GM21390 (cell line): ENCODE measurements around the gene PLPP7.

ENCODE experiments used
- ATAC-seq: cut with Tn5 transposase; IDR thresholded peaks from one replicate; pipeline ENCODE4 v1.9.1; 2021; ENCODE audit not compliant: unreplicated experiment

Gene PLPP7

DNA sequence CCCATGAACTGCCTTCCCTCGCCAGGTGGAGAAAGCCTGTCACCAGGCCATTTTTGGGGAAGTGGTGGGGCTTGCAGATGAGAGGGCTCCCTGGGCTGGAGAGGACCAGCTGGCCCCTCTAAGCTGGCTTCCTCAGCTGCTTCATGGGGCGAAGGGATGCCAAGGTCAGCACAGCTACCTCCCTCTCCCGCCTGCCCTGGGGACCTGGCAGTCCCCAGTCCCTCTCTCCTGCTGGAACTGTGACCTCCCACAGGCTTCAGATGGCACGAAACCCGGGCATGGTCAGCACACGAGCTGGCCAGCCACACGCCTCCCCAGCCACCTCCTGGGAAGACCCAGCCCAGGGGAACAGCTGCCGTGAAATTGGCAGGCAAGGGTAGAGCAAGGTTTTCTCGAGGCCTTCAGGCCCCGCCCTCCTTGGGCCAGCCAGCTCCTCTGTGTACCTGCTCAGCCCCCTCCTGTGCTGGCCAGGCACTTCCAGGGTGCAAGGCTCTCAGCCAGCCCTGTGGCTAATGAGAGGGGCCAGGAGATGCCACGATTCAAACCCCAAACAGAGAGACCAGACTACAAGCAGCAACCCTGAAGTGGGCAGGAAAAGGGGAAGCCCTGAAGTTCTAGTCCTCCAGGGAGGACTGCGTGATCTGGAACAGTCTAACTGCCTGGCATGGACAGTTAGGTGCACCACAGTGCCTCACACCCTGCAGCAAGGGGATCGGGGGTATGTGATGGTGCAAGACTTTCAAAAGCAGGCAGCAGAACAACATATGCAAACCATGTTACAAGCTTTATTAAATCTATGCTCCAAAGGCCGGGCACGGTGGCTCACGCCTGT is 12.9 kb downstream of the PLPP7 start:
- ATAC-seq, result no peak

DNA sequence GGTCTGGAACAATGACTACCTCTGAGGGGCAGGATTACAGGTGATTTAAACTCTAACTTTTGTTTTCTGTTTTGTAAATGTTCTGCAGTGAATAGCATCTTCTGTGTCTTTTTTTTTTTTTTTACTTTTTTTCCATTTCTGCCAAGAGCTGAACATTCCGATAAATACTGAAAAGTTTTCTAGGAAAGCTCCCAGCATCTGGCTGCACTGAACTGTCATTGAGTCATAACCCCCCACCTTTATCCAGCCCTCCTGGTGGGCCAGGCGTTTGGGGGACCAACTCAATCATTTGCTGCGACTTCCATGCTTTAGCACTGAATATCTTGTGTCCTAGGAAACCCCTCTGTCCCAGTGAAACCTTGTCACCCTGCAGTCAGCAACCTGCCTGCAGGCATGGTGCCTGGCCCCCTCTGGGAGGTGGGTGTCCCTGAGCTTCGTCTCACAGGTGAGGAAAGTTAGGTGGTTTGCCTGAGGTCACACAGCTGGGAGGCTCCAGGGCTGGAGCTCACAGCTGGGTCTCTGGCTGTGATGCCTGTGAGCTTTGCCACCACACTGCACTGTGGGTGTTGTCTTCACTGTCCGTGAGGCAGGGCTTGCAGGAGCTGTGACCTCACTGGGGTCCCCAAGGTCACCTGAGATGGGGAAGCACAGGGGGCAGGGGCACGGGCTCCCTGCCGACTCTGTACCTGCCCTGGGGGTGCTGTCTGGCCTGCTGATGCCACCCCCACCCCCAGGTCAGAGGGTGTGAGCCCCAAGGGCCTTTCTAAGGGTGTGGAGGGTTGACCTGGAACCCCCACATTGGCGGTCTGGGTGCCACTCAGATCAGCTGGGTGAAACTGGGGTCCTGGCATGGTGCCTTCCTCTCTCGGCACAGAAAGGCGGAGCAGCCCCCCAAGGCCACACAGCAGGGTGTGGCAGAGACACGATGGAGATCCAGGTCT is 14.1 kb downstream of the PLPP7 start:
- no peak for ATAC-seq

DNA sequence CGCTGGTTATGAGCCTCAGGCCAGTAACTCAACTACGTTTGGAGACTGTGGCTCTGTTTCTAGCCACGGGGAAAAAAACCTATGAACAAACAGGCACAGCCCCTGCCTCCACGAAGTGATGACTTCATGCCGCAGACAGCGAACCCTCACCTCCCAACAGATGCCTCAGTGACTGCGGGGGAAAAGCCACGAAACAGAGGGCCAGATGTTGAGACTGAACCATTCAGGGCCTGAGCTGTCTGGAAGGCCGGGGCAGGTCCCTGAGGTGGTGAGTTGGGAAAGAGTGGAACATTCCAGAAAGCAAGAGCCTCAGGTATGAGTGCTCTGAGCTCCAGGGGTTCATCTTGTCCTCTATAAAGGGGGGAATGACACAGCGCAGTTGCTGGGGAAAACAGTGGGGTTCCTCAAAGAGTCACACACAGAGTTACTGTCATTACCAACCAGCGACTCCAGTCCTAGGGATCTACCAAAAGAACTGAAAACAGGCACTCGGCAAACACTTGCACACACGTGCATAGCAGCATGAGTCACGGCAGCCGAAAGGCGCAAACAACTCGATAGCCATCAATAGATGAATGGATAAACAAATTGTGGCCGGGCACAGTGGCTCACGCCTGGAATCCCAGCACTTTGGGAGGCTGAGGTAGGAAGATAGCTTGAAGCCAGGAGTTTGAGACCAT is 15.3 kb downstream of the PLPP7 start:
- ATAC-seq, result no peak

DNA sequence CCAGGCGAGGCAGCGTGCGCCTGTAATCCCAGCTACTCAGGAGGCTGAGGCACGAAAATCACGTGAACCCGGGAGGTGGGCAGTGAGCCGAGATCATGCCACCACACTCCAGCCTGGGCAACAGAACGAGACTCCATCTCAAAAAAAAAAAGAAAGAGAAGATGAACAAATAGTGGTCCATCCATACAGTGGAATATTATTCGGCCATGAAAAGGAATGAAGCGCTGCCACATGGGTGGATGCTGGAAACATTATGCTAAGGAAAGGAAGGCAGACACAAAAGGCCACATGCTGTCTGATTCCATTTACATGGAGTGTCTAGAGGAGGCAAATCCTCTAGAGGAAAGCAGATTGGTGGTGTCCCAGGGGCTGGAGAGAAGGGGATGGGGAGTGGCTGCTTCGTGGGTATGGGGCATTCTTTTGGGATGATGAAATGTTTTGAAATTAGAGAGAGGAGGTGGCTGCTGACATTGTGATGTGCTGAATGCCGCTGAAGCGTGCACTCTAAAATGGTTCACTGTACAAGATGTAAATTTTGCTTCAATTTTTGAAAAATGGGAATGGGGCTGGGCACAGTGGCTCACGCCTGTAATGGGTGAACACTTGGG is 17.0 kb downstream of the PLPP7 start:
- no peak for ATAC-seq

DNA sequence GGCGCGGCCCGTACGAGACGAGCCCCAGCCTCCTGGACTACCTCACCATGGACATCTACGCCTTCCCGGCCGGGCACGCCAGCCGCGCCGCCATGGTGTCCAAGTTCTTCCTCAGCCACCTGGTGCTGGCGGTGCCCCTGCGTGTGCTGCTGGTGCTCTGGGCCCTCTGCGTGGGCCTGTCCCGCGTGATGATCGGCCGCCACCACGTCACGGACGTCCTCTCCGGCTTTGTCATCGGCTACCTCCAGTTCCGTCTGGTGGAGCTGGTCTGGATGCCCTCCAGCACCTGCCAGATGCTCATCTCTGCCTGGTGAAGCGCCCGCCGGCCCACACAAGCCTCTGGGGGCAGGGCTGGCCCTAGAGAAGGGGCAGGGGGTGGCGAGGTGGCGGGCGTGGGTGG is 18.5 kb downstream of the PLPP7 start:
- ATAC-seq, result no peak

DNA sequence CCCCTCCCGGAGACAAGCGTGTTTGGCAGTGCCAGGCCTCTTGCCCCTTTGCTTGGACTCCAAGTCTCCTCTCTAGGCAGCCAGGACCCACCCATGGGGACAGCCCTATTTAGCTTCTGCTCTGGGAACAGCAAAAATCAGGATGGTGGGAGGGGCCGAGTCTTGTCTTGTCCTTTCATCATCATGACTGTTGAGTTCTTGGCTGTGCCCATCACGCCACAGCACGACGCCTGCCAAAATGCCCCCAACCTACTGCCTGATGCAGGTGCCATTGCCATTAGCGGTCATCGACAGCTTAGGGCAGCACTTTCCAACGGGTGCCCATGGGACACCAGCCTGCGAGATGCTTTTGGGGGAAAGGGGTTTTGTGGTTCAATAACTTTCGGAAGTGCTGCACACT is 18.9 kb downstream of the PLPP7 start:
- ATAC-seq, result no peak

DNA sequence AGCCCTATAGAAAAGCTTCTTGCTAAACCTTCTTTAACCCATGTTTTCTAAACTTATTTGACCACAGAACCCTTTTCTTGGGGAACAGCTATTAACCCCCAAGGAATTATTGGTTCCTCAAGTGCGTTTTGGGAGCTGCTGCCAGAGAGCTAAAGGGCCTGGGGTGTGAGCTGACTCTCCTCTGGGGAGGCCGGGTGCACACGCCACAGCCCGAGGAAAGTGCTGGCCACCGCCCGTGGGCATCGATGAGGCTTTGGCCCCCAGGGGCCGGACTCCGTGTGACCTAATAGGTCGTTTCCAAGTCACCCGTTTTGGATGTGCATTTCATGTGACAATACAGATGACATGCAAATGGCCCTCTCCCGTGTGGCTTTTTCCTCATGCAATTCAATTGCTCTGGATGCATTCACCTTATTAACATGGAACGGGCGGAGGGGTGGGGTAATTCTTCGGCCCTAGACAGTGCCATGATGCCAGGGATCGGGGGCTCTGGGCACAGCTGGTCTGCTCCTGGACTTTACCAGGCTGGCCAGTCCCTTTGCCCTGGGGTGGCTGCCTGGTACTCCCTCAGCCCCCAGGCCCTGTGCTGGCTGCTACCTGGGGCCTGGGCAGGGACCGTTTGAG is 19.5 kb downstream of the PLPP7 start:
- no peak for ATAC-seq

DNA sequence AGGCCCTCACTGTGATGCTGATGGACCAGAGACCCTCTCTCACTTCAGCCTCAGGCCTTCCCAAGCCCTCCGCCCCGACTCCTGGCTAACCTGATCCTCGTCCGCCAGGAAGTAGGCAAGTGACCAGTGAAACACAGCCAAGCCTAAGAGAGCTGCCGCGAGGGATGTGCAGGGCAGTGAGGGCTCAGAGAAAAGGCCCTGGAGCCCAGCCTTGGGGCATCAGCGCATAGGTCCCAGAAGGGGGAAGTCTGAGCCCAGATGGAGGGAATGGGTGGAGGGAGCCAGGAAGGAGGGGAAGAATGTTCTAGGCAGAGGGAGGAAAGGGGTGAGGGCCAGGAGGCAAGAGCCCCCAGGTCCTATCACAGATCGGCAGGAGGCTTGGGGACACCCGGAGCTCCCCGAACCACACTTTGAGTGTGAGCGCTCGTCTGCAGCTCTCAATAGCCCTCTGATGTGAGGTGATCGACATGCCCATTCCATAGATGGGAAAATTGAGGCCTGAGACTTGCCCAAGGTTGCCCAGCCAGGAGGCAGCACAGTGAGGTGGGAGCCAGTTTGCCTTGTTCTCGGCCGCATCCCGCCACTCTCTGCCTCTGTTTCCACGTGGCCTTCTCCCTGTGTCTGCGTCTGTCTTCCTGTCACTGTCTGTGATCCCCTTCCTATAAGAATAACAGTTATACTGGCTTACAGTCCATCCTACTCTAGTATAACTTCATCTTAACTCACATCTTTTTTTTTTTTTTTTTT is 20.2 kb downstream of the PLPP7 start:
- ATAC-seq, result no peak

DNA sequence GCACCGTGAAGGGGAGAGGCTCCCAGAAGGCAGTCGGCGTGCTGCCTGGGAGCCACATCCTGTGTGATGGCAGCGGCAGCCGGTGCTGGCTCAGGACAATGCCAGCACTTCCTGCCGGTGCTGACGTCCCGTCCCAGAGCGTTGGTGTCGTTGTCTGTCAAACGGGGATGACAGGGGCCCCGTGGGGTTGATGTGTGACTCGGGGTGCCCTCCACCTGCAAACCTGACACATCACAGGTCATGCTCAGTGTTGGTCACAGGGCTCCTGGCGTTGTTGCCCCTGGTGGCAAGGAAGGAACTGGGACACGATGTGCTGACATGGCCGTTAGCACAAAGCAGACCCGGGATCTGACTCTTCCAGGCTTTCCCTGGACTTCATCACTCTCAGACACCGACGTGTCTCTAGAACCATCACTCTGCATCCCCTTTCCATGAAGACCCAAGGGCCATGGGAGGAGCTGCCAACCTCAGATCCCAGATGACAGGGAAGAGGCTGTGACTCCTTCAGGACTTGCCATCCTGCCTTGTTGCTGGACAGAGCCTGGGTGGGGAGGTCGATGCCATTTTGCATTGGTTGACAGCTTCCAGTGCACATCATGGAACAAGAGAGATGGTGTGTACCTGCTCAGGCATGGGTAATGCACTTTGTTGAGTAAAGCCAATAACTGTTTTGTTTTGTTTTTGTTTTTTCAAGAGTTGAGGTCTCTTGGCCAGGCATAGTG is 21.5 kb downstream of the PLPP7 start:
- no peak for ATAC-seq

DNA sequence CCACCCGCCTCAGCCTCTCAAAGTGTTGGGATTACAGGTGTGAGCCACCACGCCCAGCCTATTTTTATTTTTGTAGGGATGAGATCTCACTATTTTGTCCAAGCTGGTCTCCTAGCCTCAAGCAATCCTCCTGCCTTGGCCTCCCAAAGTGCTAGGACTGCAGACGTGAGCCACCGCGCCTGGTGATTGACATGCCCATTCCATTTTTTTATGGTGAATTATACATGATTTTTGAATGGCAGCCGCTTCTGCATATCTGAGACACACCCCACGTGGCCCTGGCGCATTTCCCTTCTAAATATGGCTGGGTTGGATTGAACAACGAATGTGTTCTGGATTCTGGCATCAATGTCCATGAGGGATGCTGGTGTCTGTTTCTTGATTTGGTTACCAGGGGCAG is 22.7 kb downstream of the PLPP7 start:
- no peak for ATAC-seq

DNA sequence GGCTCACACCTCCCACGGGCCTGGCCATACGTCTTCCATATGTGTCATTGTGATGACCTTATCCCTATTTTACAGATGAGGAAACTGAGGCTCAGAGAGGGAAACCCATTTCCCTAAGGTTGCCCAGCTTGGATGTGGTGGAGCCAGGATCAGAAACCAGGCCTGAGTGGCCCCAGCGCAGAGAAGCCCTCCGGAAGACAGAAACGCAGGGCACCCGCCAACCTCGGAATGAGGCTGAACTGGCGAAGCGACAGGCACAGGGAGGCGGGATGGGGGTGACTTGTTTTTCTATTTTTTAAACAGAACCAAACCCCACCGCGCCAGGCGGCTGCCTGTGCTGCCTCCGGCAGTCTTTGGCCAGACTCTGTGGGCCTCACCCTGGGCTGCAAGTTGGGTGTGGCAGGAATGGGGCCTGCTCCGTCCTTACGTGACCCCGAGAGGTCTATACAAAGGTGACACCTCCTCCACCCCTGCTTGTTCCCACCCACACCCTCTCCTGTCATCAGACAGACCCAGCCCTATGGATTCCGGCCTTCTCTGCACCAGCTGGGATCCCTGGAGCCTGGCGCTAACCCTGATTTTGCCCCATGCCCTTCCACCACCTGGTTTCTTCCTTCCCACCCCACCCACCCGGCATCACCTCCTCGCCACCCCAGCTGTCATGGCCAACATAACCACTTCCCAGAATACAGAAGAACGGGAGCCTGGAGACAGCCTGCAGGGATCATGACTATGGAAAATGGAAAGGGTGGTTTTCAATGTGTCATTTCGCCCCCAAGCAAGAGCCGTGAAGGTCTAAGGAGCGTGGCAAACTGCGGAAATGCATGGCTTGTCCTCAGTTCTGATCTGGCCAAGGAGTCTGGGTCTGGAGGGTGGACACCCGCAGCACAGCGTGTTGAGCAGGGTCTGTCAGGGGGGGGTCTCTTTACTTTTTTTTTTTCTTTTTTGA is 23.6 kb downstream of the PLPP7 start:
- ATAC-seq, result no peak

DNA sequence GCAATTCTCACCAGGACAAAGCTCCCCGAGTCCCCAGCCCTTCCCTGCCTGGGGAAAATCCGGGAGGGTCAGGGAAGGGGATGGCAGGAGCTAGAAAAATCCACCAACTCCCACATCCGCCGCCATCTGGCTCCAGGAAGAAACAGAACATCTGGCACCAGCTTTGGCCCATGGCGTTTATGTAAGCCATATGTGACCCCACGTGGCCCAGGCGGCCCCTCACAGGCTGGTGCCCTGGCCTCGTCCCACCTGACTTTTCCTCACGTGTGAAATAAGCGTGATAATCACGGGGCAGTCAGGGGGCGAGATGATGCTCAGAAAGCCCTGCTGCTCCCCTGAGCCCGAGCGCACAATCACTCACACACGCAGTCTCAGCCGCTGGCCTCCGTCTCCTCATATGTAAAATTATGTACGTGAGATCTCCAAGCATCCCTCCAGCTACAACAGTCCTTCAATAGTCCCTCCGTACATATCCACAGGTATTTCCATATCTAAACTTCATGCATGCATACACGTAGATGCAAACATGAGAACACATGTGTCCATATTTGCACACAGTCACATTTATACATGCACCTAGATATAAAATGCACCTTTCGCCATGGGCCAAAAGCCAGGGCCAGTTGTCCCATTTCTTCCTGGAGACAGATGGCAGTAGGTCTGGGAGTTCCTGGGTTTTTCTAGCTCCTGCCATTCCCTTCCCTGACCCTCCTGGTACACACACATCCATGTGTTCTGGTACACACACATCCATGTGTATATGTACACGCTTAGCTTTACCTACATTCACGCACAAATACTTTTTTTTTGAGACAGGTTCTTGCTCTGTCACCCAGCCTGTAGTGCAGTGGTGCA is 28.9 kb downstream of the PLPP7 start:
- ATAC-seq, result no peak

DNA sequence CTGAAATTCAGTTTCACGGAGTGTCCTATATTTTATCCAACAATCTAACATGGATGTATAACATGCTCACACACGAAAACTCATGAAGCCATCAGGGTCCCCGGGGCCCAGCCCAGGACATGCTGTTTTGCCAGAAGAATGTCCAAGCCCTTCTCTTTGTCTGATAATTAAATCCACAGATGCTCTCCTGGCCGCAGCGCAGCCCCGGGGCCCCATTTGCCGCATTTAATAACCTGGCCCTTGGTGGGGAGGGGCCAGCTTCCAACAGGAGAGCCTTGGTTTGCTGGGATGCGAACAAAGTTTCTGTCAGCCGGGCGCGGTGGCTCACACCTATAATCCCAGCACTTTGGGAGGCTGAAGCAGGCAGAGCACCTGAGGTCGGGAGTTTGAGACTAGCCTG is 30.0 kb downstream of the PLPP7 start:
- ATAC-seq, result no peak

DNA sequence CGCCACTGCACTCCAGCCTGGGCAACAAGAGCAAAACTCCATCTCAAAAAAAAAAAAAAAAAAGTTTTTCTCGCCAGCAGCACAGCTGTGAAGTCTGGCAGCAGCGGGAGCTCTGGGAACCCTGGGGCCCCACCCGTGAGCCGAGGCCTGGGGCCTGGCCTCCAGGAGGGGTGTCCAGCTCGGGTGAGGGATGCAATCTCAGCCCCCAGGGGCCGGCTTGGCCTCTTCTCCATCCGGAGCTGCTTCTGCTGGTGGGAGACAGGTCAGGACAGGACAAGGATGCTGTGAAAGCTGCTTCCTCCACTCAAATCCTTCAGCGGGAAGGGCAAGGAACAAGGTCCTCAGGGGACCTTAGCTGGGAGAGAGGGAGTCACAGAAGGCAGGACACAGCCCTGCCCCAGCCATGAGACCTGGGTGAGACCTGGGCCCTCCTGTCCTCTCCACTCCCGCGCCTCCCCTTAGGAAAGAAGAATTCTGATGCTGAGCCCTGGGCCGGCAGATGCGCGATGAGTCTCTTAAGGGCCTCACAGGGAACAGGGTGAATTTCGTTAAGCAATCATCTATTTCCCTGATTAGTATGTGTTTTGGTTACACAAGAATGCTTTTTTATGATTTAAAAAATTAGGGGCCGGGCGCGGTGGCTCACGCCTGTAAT is 30.6 kb downstream of the PLPP7 start:
- ATAC-seq, result no peak

DNA sequence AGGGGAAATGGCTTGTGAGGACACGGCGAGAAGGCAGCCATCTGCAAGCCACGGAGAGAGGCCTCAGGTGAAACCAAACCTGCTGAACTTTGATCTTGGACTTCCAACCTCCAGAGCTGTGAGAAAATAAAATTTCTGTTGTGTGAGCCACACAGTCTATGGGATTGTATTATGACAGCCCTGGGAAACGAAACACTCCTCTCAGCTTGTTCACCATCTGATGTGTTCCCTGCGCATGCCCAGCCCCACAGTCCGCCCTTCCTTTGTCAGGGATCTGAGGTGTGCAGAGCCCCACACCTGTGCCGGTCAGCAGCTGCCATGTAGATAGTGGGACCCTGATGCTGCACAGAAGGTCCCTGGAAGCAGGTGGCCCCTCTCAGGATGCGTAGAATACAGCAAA is 34.1 kb downstream of the PLPP7 start:
- no peak for ATAC-seq

DNA sequence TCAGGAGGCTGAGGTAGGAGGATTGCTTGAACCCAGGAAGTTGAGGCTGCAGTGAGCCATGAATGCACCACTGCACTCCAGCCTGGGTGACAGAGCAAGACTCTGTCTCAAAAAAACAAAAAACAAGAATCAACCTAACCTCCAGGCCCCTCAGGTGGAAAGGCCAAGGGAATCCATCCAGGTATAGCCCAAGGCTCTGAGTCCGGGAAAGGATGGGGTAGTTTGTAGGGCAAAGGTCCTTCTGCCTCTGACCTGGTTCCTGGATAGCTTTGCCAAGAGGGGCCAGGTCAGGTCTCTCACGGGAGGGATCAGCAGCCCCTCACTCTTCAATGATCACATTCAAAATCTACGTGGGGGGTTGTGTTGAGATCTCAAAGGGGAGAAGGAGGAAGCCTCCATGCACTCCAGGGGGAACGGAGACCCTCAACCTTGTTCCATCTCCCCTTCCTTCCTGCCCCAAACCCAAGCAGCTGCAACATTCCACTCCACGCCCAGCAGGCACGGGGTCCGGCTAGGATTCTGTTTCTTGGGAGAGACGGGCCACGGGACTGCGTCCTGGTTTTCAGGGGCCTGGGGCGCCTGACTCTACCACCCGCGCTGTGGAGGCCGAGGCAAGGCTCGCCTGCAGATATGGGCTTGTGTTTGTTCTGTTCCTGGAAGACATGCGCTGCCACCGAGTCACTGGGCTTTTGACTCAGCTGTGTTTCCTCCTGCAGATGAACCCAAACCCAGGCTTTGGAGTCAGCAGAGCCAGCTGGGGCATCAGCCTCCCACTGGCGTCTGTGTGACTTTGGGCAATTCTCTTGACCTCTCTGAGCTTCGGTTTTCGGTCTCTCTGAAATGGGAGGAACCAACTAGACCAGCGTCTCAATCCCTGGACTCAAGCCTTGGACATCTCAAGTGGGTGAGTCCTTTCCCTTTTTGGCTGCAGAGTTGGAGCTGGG is 35.5 kb downstream of the PLPP7 start:
- ATAC-seq, result no peak
